SK-N-SH treated with all-trans-retinoic acid at 6 μM for 48 hours (cell line): ENCODE results near the gene CYP19A1.

Experiments used
- ARNTL ChIP-seq: fragments of 450-650 bp; formaldehyde crosslinking; IDR thresholded peaks from 2 replicates; pipeline ENCODE4 v1.5.0; 2020; ENCODE audit warnings: low read depth, mild to moderate bottlenecking, moderate library complexity, borderline replicate concordance
- CSRNP3 ChIP-seq: fragments of 250-450 bp; sonication (Bioruptor Pico); IDR thresholded peaks from 2 replicates; pipeline ENCODE4 v1.5.1; 2021; ENCODE audit warnings: mild to moderate bottlenecking, moderate library complexity
- ISL1 ChIP-seq: fragments of 250-450 bp; sonication (Bioruptor Pico); IDR thresholded peaks from 2 replicates; pipeline ENCODE4 v2.1.2; 2022; ENCODE audit warnings: mild to moderate bottlenecking, moderate library complexity
- PPARA ChIP-seq: fragments of 250-450 bp; sonication (Bioruptor Pico); IDR thresholded peaks from 2 replicates; pipeline ENCODE4 v1.5.0; 2020; ENCODE audit warnings: mild to moderate bottlenecking, borderline replicate concordance
- TCF4 ChIP-seq: fragments of 250-450 bp; sonication (Bioruptor Pico); IDR thresholded peaks from 2 replicates; pipeline ENCODE4 v1.8.0; 2021; ENCODE audit warnings: mild to moderate bottlenecking, moderate library complexity, borderline replicate concordance
- TOX ChIP-seq: fragments of 250-450 bp; sonication (Bioruptor Pico); IDR thresholded peaks from 2 replicates; pipeline ENCODE4 v1.8.0; 2021; ENCODE audit warnings: mild to moderate bottlenecking, moderate library complexity, borderline replicate concordance
- ZFP30 ChIP-seq: fragments of 450-650 bp; formaldehyde crosslinking; IDR thresholded peaks from 2 replicates; pipeline ENCODE4 v1.5.0; 2022; ENCODE audit warnings: mild to moderate bottlenecking, moderate library complexity
- TF ChIP-seq, protein P1 (sequence below): fragments of 250-450 bp; sonication (Bioruptor Pico); IDR thresholded peaks from 2 replicates; pipeline ENCODE4 v1.8.0; 2021; ENCODE audit warnings: low read depth, mild to moderate bottlenecking, moderate library complexity, borderline replicate concordance

GRCh38 chr15:51280838-51281237 lies 57.6 kb downstream of the CYP19A1 start:
- TF ChIP-seq TOX (CRISPR knock-in tag) (no peak), ZFP30 (CRISPR knock-in tag) (no peak), CSRNP3 (CRISPR knock-in tag) (no peak), ISL1 (no peak), ARNTL (CRISPR knock-in tag) (no peak), TCF4 (no peak), PPARA (CRISPR knock-in tag) (no peak)
- TF ChIP-seq, protein P1, sequence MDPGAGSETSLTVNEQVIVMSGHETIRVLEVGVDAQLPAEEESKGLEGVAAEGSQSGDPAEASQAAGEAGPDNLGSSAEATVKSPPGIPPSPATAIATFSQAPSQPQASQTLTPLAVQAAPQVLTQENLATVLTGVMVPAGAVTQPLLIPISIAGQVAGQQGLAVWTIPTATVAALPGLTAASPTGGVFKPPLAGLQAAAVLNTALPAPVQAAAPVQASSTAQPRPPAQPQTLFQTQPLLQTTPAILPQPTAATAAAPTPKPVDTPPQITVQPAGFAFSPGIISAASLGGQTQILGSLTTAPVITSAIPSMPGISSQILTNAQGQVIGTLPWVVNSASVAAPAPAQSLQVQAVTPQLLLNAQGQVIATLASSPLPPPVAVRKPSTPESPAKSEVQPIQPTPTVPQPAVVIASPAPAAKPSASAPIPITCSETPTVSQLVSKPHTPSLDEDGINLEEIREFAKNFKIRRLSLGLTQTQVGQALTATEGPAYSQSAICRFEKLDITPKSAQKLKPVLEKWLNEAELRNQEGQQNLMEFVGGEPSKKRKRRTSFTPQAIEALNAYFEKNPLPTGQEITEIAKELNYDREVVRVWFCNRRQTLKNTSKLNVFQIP (CRISPR knock-in tag), result no peak
